HCT116 (cell line): ENCODE results near the gene OR2T11.

Experiments used
- CEBPB ChIP-seq: IDR thresholded peaks from 2 replicates; pipeline ENCODE4 v1.6.1; 2012; ENCODE audit warnings: low read depth
- CTCF ChIP-seq, 3 experiments: fragments of 200-600 bp in 1 of 3; sonication (generic) in 1 of 3; IDR thresholded peaks in 2 of 3; conservative IDR thresholded peaks in 1 of 3; 2 replicates each; pipeline ENCODE4 v1.5.1; 2012 to 2017; ENCODE audit warnings: low read depth in 2 of 3, low read length in 2 of 3, antibody characterized with exemption in 1 of 3, borderline replicate concordance in 1 of 3, control low read depth in 1 of 3, mild to moderate bottlenecking in 1 of 3, mixed read lengths in 1 of 3, mixed run types in 1 of 3, moderate library complexity in 1 of 3; ENCODE audit not compliant: insufficient read depth in 1 of 3
- POLR2AphosphoS5 ChIP-seq: IDR thresholded peaks from 2 replicates; pipeline ENCODE4 v1.6.1; 2011; ENCODE audit warnings: mild to moderate bottlenecking, low read depth, low read length, moderate library complexity
- REST ChIP-seq: IDR thresholded peaks from 2 replicates; pipeline ENCODE4 v1.6.1; 2012; ENCODE audit warnings: low read depth
- SIN3A ChIP-seq: IDR thresholded peaks from 2 replicates; pipeline ENCODE4 v1.6.1; 2012; ENCODE audit warnings: low read depth
- ZBTB33 ChIP-seq: IDR thresholded peaks from 2 replicates; pipeline ENCODE4 v1.6.1; 2011; ENCODE audit warnings: mild to moderate bottlenecking, low read length, moderate library complexity; ENCODE audit not compliant: insufficient replicate concordance; ENCODE audit errors: extremely low read depth
- ZNF274 ChIP-seq: fragments of 200-500 bp; sonication (Bioruptor generic); IDR thresholded peaks from 2 replicates; pipeline ENCODE4 v1.6.1; 2014; ENCODE audit warnings: mild to moderate bottlenecking, low read depth, low read length, inconsistent platforms

- TF ChIP-seq CTCF (IDR thresholded peaks at IDR 0.05 in 2 of 3, conservative IDR thresholded peaks at IDR 0.05 in 1 of 3; ENCODE audit: borderline replicate concordance in 1 of 3, insufficient read depth in 1 of 3, low read depth in 2 of 3, low read length in 2 of 3) (no peak), POLR2AphosphoS5 (no peak), ZBTB33 (no peak), REST (no peak), CEBPB (no peak), SIN3A (no peak), ZNF274 (no peak)
Observed at GRCh38 chr1:248592655-248593054, 42.2 kb downstream of the OR2T11 start.
